ENCODE data around the gene SLC43A2. TPM values are rescaled to one million over a fixed set of nuclear protein-coding genes. Genes with fewer than 3 reads are reported as not detected.

The SLC43A2 gene
- total RNA-seq, 6 experiments from 2014 or later = 1.4 to 8.9 (median 5.1) TPM

GRCh38 chr17:1639549-1640180 is 11.0 kb upstream of the SLC43A2 start:
- Histone ChIP-seq H3K36me3 (peaks cover 0 to 14% (median 3%) of the 10 kb centered on the region in 4 donors), H3K4me1 (peaks cover 0 to 10% (median 3%) of the 10 kb centered on the region in 4 donors), H3K27ac (no peak overlapping the region), H3K4me3 (no peak overlapping the region), H3K27me3 (no peaks in the 10 kb centered on the region), H3K9me3 (no peaks in the 10 kb centered on the region)
- intact Hi-C loops (cut with DNase I) = no loop called here
- ATAC-seq (no peak), DNase-seq (no peak)
- WGBS (ENCODE audit: insufficient coverage, low coverage, low lambda C conversion rate, missing lambda C conversion rate) = 45% methylated on average over 2 of the region's 11 CpGs
- TF ChIP-seq POLR2A (IDR thresholded peaks at IDR 0.05) (no peak), CTCF (IDR thresholded peaks at IDR 0.05) (no peak)

- no peak overlapping the region for H3K27ac ChIP-seq
Measured at GRCh38 chr17:1638624-1639300, 10.1 kb upstream of the SLC43A2 start.

GRCh38 chr17:1638171-1638590 is 9.5 kb upstream of the SLC43A2 start:
- H3K27me3 ChIP-seq = no peaks in the 10 kb centered on the region
- DNase-seq (no peak), ATAC-seq (no peak)
- no peak overlapping the region for H3K27ac ChIP-seq
- H3K4me1 ChIP-seq = no peaks in the 10 kb centered on the region
- H3K36me3 ChIP-seq = peaks cover 0 to 14% (median 3%) of the 10 kb centered on the region in 4 donors
- intact Hi-C loops (cut with DNase I) = no loop called here
- no peaks in the 10 kb centered on the region for H3K9me3 ChIP-seq
- no peak overlapping the region for H3K4me3 ChIP-seq
- TF ChIP-seq POLR2A (IDR thresholded peaks at IDR 0.05) = no peak
- TF ChIP-seq CTCF (IDR thresholded peaks at IDR 0.05) = no peak
- 75% methylated on average over 7 of the region's 17 CpGs for WGBS (ENCODE audit: insufficient coverage, low coverage, low lambda C conversion rate, missing lambda C conversion rate)

More at GRCh38 chr17:1638624-1639300, 10.1 kb upstream of the SLC43A2 start:
- 92% methylated on average over 9 of the region's 19 CpGs for WGBS (ENCODE audit: insufficient coverage, low coverage, low lambda C conversion rate, missing lambda C conversion rate)
- Histone ChIP-seq H3K27me3 (no peaks in the 10 kb centered on the region), H3K4me1 (peaks cover 0 to 5% (median 0%) of the 10 kb centered on the region in 4 donors), H3K4me3 (no peak overlapping the region), H3K9me3 (no peaks in the 10 kb centered on the region), H3K36me3 (peaks cover 0 to 14% (median 3%) of the 10 kb centered on the region in 4 donors)
- DNase-seq (no peak), ATAC-seq (no peak)
- intact Hi-C loops (cut with DNase I) = no loop called here
- TF ChIP-seq CTCF (IDR thresholded peaks at IDR 0.05) (no peak), POLR2A (IDR thresholded peaks at IDR 0.05) (no peak)

- intact Hi-C loops (cut with DNase I) = no loop called here
- no peak for DNase-seq
- 82% methylated on average over 5 of the region's 15 CpGs for WGBS (ENCODE audit: insufficient coverage, low coverage, low lambda C conversion rate, missing lambda C conversion rate)
- no peak overlapping the region for H3K27ac ChIP-seq
- no peak overlapping the region for H3K4me3 ChIP-seq
- ATAC-seq = no peak
- TF ChIP-seq CTCF (IDR thresholded peaks at IDR 0.05) (no peak), POLR2A (IDR thresholded peaks at IDR 0.05) (no peak)
- H3K4me1 ChIP-seq = no peaks in the 10 kb centered on the region
- H3K36me3 ChIP-seq = peaks cover 0 to 14% (median 3%) of the 10 kb centered on the region in 4 donors
- no peaks in the 10 kb centered on the region for H3K27me3 ChIP-seq
- H3K9me3 ChIP-seq = no peaks in the 10 kb centered on the region
Measured at GRCh38 chr17:1636732-1637285, 8.2 kb upstream of the SLC43A2 start.

All from right lobe of liver (tissue), 6 donors.